SK-N-SH (cell line): ENCODE measurements around the gene DGKE. TPM values are rescaled to one million over a fixed set of nuclear protein-coding genes. Genes with fewer than 3 reads are reported as not detected.

Source experiments
- CTCF ChIA-PET: fragments of 300-600, 350-600 bp; formaldehyde crosslinking; extraction: SDS; loops from one replicate; lab custom pipeline; 2021; lab: Yijun Ruan, JAX
- POLR2A ChIA-PET: fragments of 350-600 bp; sonication (Branson Sonifier 250); formaldehyde crosslinking; extraction: SDS; loops from one replicate; lab custom pipeline; 2020; ENCODE audit warnings: antibody characterized with exemption, inconsistent platforms; lab: Yijun Ruan, JAX
- DNase-seq: peaks from one replicate; pipeline ENCODE4 v3.0.0; 2012
- H2AFZ ChIP-seq: fragments of 200-600 bp; sonication (generic); 2 replicates; pipeline ENCODE4 v1.8.1; 2016; ENCODE audit warnings: antibody characterized with exemption, mild to moderate bottlenecking, low read depth
- H3F3A ChIP-seq: fragments of 200-600 bp; sonication (generic); replicated peaks from 2 replicates; pipeline ENCODE3; 2016; ENCODE audit warnings: antibody characterized with exemption, mild to moderate bottlenecking; ENCODE audit not compliant: insufficient read depth
- H3K27ac ChIP-seq, 2 experiments: fragments of 200-500 bp in 1 of 2; fragments of 200-600 bp in 1 of 2; sonication (Bioruptor generic) in 1 of 2; sonication (generic), shearing (Covaris generic) in 1 of 2; 2 replicates each; pipeline versions ENCODE4 v1.5.1 to v1.6.1; 2014 to 2016; ENCODE audit warnings: low read depth in 2 of 2, inconsistent platforms in 1 of 2, low read length in 1 of 2, mild to moderate bottlenecking in 1 of 2, mixed read lengths in 1 of 2
- H3K27me3 ChIP-seq: fragments of 200-600 bp; sonication (generic), shearing (Covaris generic); 2 replicates; pipeline ENCODE4 v1.6.1; 2016; ENCODE audit warnings: mixed run types; ENCODE audit not compliant: insufficient read depth
- H3K36me3 ChIP-seq, 2 experiments: fragments of 200-500 bp in 1 of 2; fragments of 200-600 bp in 1 of 2; sonication (Bioruptor generic) in 1 of 2; sonication (generic) in 1 of 2; replicated peaks in 1 of 2; 2 replicates each; pipeline versions ENCODE3 to v1.5.1; 2014 to 2016; ENCODE audit warnings: low read length in 1 of 2, mild to moderate bottlenecking in 1 of 2; ENCODE audit not compliant: insufficient read depth in 2 of 2, control insufficient read depth in 1 of 2
- H3K4me1 ChIP-seq, 2 experiments: fragments of 200-500 bp in 1 of 2; fragments of 200-600 bp in 1 of 2; sonication (Bioruptor generic) in 1 of 2; sonication (generic), shearing (Covaris generic) in 1 of 2; 2 replicates each; pipeline versions ENCODE4 v1.5.1 to v1.6.1; 2014 to 2016; ENCODE audit warnings: low read depth in 1 of 2, low read length in 1 of 2, mixed run types in 1 of 2; ENCODE audit not compliant: insufficient read depth in 2 of 2, control insufficient read depth in 1 of 2
- H3K4me2 ChIP-seq: fragments of 200-600 bp; sonication (generic), shearing (Covaris generic); 2 replicates; pipeline ENCODE4 v1.6.1; 2017; ENCODE audit warnings: mixed run types
- H3K4me3 ChIP-seq, 2 experiments: fragments of 200-500 bp in 1 of 2; fragments of 200-600 bp in 1 of 2; sonication (Bioruptor generic) in 1 of 2; sonication (generic), shearing (Covaris generic) in 1 of 2; 2 replicates each; pipeline versions ENCODE4 v1.5.1 to v1.8.1; 2014 to 2016; ENCODE audit warnings: low read depth in 2 of 2, inconsistent platforms in 1 of 2, low read length in 1 of 2, mild to moderate bottlenecking in 1 of 2, mixed read lengths in 1 of 2, moderate library complexity in 1 of 2
- H3K79me2 ChIP-seq: fragments of 200-600 bp; sonication (generic); 2 replicates; pipeline ENCODE4 v1.8.1; 2017; ENCODE audit warnings: mild to moderate bottlenecking; ENCODE audit not compliant: insufficient read depth
- H3K9ac ChIP-seq: fragments of 200-600 bp; sonication (generic); 2 replicates; pipeline ENCODE4 v1.6.1; 2017; ENCODE audit warnings: mixed run types
- H3K9me2 ChIP-seq: fragments of 200-600 bp; sonication (generic); 2 replicates; pipeline ENCODE4 v1.6.1; 2017; ENCODE audit warnings: mixed run types
- H3K9me3 ChIP-seq: fragments of 200-600 bp; sonication (generic); 2 replicates; pipeline ENCODE4 v1.6.1; 2017; ENCODE audit warnings: mixed run types, mild to moderate bottlenecking, moderate library complexity
- H4K20me1 ChIP-seq: fragments of 200-600 bp; sonication (generic); 2 replicates; pipeline ENCODE4 v1.6.1; 2017; ENCODE audit warnings: mild to moderate bottlenecking, mixed run types; ENCODE audit not compliant: insufficient read depth
- CHD2 ChIP-seq: fragments of 150-350 bp; IDR thresholded peaks from 2 replicates; pipeline ENCODE4 v1.6.1; 2018; ENCODE audit warnings: low read length; ENCODE audit not compliant: partially characterized antibody
- CTCF ChIP-seq: fragments of 200-600 bp; sonication (generic); IDR thresholded peaks from 2 replicates; pipeline ENCODE4 v1.6.1; 2017; ENCODE audit warnings: antibody characterized with exemption, mild to moderate bottlenecking, moderate library complexity
- ELF1 ChIP-seq: IDR thresholded peaks from 2 replicates; pipeline ENCODE4 v1.4.0; 2012
- EP300 ChIP-seq, 2 experiments: IDR thresholded peaks; 2 replicates each; pipeline versions ENCODE4 v1.4.0 to v1.6.1; 2012; ENCODE audit warnings: borderline replicate concordance in 1 of 2, low read depth in 1 of 2, low read length in 1 of 2
- EZH2phosphoT487 ChIP-seq: fragments of 200-600 bp; sonication (generic); IDR thresholded peaks from 2 replicates; pipeline ENCODE4 v1.6.1; 2017; ENCODE audit warnings: low read depth, mixed run types, mild to moderate bottlenecking, antibody characterized with exemption, moderate library complexity, borderline replicate concordance
- FOSL2 ChIP-seq: IDR thresholded peaks from 2 replicates; pipeline ENCODE4 v1.4.0; 2012; ENCODE audit warnings: low read depth, mild to moderate bottlenecking, moderate library complexity, borderline replicate concordance
- FOXJ3 ChIP-seq: sonication (generic); formaldehyde crosslinking; IDR thresholded peaks from 2 replicates; pipeline ENCODE4 v1.5.1; 2020; ENCODE audit warnings: mild to moderate bottlenecking, missing genetic modification reagents
- GABPA ChIP-seq: IDR thresholded peaks from 2 replicates; pipeline ENCODE4 v1.4.0; 2012; ENCODE audit warnings: low read depth, mild to moderate bottlenecking
- GATA2 ChIP-seq: sonication (generic); formaldehyde crosslinking; IDR thresholded peaks from 2 replicates; pipeline ENCODE4 v1.5.0; 2020; ENCODE audit warnings: mild to moderate bottlenecking, missing genetic modification reagents
- MXI1 ChIP-seq: IDR thresholded peaks from 2 replicates; pipeline ENCODE4 v1.6.1; 2012; ENCODE audit warnings: mild to moderate bottlenecking, low read depth, low read length, improper control_type of control experiment
- PBX3 ChIP-seq: IDR thresholded peaks from 2 replicates; pipeline ENCODE4; 2012
- POLR2AphosphoS5 ChIP-seq: IDR thresholded peaks from 2 replicates; pipeline ENCODE4 v1.6.1; 2012; ENCODE audit warnings: low read depth, low read length
- RAD21 ChIP-seq: IDR thresholded peaks from 2 replicates; pipeline ENCODE4 v1.6.1; 2012; ENCODE audit warnings: mild to moderate bottlenecking, low read length
- RCOR1 ChIP-seq: fragments of 150-350 bp; IDR thresholded peaks from 2 replicates; pipeline ENCODE4 v1.6.1; 2017; ENCODE audit warnings: antibody characterized with exemption, low read length
- REST ChIP-seq: IDR thresholded peaks from 2 replicates; pipeline ENCODE4 v1.6.1; 2012; ENCODE audit warnings: mild to moderate bottlenecking, low read depth, low read length, moderate library complexity
- RFX5 ChIP-seq: IDR thresholded peaks from 2 replicates; pipeline ENCODE4 v1.6.1; 2012; ENCODE audit warnings: mild to moderate bottlenecking, improper control_type of control experiment, low read length
- RXRA ChIP-seq: IDR thresholded peaks from 2 replicates; pipeline ENCODE4 v1.4.0; 2012; ENCODE audit warnings: low read depth, mild to moderate bottlenecking, borderline replicate concordance
- SIN3A ChIP-seq: IDR thresholded peaks from 2 replicates; pipeline ENCODE4 v1.6.1; 2012; ENCODE audit warnings: low read depth, mild to moderate bottlenecking, low read length, moderate library complexity, borderline replicate concordance
- SMC3 ChIP-seq: IDR thresholded peaks from 2 replicates; pipeline ENCODE4 v1.6.1; 2012; ENCODE audit warnings: low read depth, low read length, improper control_type of control experiment
- TCF12 ChIP-seq: IDR thresholded peaks from 2 replicates; pipeline ENCODE4 v1.4.0; 2012
- TEAD4 ChIP-seq: IDR thresholded peaks from 2 replicates; pipeline ENCODE4 v1.4.0; 2012; ENCODE audit warnings: mild to moderate bottlenecking, borderline replicate concordance; ENCODE audit not compliant: insufficient read depth
- YY1 ChIP-seq: IDR thresholded peaks from 2 replicates; pipeline ENCODE4 v1.4.0; 2012; ENCODE audit warnings: low read depth, mild to moderate bottlenecking
- ZBTB33 ChIP-seq: IDR thresholded peaks from 2 replicates; pipeline ENCODE4 v1.4.0; 2012; ENCODE audit warnings: low read depth, borderline replicate concordance
- WGBS: methylation state at CpG from one replicate; pipeline ENCODE4 v1.1.6; 2017; ENCODE audit warnings: low lambda C conversion rate; 5-methylcytosine and 5-hydroxymethylcytosine counted together
- polyA plus RNA-seq, 3 experiments: library from polyadenylated mRNA; depleted of rRNA; stranded (reverse); fragments of >200 nt; gene quantifications; 2 replicates each; pipeline ENCODE4 v1.2.3, GENCODE V29; 2012

DGKE gene
- polyA plus RNA-seq, 1 of the 3 experiments (the other 2 are of a cell fraction) = 2.4 TPM

GRCh38 chr17:56880133-56880532 lies 46.2 kb downstream of the DGKE start (continued):
- TF ChIP-seq YY1 (no peak), TEAD4 (no peak), CTCF (no peak), SMC3 (no peak)
- TF ChIP-seq, all 33 proteins: peak for 0

- Histone ChIP-seq H3K4me1 (no peaks in the 10 kb centered on the region), H3K27me3 (no peaks in the 10 kb centered on the region), H3K4me3 (no peak overlapping the region), H3K36me3 (no peaks in the 10 kb centered on the region), H4K20me1 (no peaks in the 10 kb centered on the region), H3K4me2 (no peak overlapping the region), H3K27ac (no peak overlapping the region), H3K79me2 (no peaks in the 10 kb centered on the region), H3K9me2 (no peaks in the 10 kb centered on the region), H2AFZ (no peak overlapping the region), H3K9me3 (no peaks in the 10 kb centered on the region), H3K9ac (no peak overlapping the region), H3F3A (no peaks in the 10 kb centered on the region)
- CTCF ChIA-PET = no interaction called here
- 84% methylated on average over 8 of the region's 8 CpGs for WGBS
- TF ChIP-seq EP300 (IDR thresholded peaks at IDR 0.05; ENCODE audit: borderline replicate concordance in 1 of 2, low read depth in 1 of 2, low read length in 1 of 2) = no peak
- no peak for TF ChIP-seq RCOR1
- TF ChIP-seq RXRA = no peak
- no peak for TF ChIP-seq ZBTB33
- TF ChIP-seq POLR2AphosphoS5 = no peak
- no peak for TF ChIP-seq EZH2phosphoT487
- no peak for TF ChIP-seq TCF12
- TF ChIP-seq PBX3 = no peak
- TF ChIP-seq CHD2 = no peak
- TF ChIP-seq GATA2 (CRISPR knock-in tag) = no peak
- no peak for TF ChIP-seq ELF1
- no peak for TF ChIP-seq REST
- TF ChIP-seq GABPA = no peak
- no peak for TF ChIP-seq TEAD4
- no peak for TF ChIP-seq RFX5
- TF ChIP-seq FOXJ3 = no peak
- TF ChIP-seq MXI1 = no peak
- TF ChIP-seq FOSL2 = no peak
- no peak for TF ChIP-seq RAD21
- no peak for TF ChIP-seq SIN3A
- DNase-seq = no peak
- POLR2A ChIA-PET = no interaction called here
Measured at GRCh38 chr17:56880571-56880970, 46.6 kb downstream of the DGKE start.
